GOT3 (cell line): ENCODE results near the gene MYO1E.
"Not testable (repeated sequence)": the region's sequence is repeated elsewhere in the genome, so short reads cannot be mapped to it uniquely, and the experiment has no call there.

Experiments used
- DNase-seq: peaks from one replicate; lab custom pipeline; 2025; ENCODE audit warnings: mixed read lengths; lab: John Stamatoyannopoulos, UW

Gene MYO1E

GRCh38 chr15:59350421-59350732 is 22.3 kb downstream of the MYO1E start:
- no peak for DNase-seq

GRCh38 chr15:59349680-59350420 is 22.8 kb downstream of the MYO1E start:
- no peak for DNase-seq

DNA sequence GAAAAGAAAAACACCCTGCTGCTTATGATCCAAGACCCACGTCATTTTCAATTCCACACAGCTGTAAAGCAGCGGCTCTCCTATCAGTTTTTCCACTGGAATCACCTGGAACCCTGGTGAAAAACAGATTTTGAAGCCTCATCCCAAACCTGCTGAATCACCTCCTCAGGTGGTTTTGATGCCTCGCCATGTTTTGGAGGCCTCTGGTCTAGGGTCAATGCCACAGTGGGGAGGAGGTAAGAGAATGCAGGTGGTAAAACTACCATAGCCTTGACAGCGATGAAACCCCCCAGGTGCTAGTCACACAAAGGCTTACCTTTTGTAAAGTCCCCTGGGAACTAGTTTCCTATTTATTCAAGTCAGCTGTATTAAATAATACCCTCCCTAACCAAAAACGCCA is 24.8 kb downstream of the MYO1E start:
- no peak for DNase-seq

- DNase-seq, result no peak
Observed at GRCh38 chr15:59346951-59347350, 25.7 kb downstream of the MYO1E start.

- DNase-seq, result no peak
Observed at GRCh38 chr15:59345326-59345725, 27.3 kb downstream of the MYO1E start.

GRCh38 chr15:59344311-59344710 is 28.4 kb downstream of the MYO1E start:
- no peak for DNase-seq

DNA sequence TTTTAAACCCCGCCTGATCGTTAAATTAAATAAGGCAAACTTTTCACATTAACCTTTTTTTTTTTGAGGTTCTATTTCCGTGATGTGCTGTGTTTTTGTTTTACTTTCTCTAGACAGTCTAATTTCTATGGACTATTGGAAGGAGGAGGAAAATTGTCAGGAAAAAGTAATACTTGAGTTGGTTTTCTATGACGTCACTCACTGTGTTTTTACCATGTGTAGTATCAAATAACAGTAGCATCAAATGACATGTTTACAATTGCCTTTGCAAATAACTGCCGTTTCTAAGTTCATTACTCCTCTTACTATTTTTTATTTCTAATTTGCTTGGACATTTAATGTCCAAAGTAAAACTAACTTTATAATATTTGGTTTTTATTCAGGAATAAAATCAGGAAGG is 32.3 kb downstream of the MYO1E start:
- DNase-seq, result no peak

- no peak for DNase-seq
Observed at GRCh38 chr15:59339252-59339672, 33.4 kb downstream of the MYO1E start.

GRCh38 chr15:59338414-59338813 is 34.3 kb downstream of the MYO1E start:
- no peak for DNase-seq

DNA sequence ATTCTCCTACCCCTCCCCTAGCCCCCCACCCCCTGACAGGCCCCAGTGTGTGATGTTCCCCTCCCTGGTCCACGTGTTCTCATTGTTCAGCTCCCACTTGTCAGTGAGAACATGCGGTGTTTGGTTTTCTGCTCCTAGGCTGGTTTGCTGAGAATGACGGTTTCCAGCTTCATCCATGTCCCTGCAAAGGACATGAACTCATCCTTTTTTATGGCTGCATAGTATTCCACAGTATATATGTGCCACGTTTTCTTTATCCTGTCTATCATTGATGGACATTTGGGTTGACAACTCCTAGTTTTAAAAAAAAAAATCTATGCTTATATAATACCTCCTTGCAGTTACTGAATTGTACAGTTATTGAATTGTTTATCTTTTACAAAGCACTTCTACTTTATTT is 35.9 kb downstream of the MYO1E start:
- not testable (repeated sequence) for DNase-seq

- DNase-seq, result no peak
Observed at GRCh38 chr15:59335207-59335786, 37.4 kb downstream of the MYO1E start.

DNA sequence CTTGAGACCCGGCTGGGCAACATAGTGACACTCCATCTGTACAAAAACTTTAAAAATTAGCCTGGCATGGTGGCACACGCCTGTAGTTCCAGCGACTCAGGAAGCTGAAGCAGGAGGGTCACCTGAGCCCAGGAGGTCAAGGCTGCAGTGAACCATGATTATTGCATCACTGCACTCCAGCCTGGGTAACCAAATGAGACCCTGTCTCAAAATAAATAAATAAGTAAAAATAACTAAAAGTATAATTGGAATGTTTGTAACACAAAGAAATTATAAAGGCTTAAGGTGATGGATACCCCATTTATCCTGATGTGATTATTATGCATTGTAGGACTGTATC is 38.6 kb downstream of the MYO1E start:
- DNase-seq, result no peak

DNA sequence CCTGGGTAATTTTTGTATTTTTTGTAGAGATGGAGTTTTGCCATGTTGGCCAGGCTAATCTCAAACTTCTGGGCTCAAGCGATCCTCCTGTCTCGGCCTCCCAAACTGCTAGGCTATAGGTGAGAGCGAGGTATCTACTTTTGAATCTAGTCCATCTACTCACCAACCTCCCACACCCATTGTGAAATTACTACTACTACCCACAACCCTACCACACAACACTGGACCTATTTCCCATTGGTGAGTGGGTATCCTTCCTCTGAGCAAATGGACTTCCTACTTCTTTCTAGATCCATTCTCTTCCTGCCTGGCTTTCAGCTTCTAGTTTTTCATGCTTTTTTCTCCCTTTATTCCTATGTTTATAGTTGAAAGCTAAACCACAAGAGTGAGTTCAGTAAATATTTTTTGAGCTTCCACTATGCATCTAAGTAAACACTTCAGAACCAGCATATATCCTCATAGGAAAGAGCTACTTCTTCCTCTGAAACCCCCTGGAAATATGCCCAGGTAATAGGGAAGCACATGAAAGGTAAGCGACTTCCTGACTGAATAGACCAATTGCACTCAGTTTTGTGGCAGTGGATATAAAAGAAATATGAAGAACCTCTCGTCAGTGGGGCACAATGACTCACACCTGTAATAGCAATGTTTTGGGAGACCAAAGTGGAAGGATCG is 39.1 kb downstream of the MYO1E start:
- DNase-seq, result no peak

- DNase-seq, result no peak
Observed at GRCh38 chr15:59332009-59332408, 40.7 kb downstream of the MYO1E start.

DNA sequence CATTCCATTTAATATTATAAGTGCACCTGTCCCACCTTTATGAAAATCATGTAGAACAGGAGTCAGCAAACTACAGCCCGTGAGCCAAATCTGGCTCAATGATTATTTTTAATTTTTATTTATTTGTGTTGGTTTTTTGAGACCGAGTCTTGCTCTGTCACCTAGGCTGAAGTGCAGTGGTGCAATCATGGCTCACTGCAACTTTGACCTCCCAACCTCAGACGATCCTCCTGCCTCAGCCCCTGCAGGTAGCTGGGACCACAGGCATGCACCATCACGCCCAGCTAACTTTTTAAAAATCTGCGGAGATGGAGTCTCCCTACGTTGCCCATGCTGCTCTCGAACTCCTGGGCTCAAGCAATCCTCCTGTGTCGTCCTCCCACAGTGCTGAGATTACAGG is 42.0 kb downstream of the MYO1E start:
- DNase-seq, result no peak

DNA sequence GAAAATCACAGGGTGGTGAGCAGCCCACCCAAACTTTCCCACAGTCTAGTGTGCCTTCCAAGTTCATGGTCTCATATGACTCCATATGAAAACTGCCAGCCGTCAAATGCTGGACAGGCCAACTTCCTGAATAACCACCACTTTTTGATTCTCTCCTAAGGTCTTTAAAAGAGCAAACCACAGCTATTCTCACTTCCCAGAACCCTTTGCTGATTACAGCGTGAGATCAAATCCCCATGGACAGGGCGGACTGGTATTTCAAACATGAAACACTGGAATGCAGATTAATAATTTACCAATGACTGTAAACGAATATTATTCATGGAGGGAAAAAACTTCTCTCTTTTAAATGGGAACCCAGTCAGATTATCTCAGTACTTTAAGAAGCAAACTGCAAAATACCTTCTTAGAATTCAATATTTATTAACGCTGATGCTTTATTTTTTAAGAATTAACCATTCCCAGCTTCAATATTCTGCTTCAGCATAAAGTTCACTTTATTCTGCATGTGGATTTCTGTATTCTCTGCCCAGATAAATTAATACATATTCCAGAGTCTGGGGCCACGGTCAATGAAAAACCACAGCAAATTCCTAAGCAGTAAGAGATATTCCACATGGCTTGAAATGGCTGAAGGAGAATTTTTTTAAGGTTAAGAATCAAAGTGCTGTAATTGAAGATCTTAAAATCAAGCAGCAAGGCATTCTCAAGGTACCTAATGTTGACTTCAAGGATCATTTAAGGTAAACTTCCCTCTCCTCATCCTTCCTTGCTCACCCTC is 42.9 kb downstream of the MYO1E start:
- no peak for DNase-seq

DNA sequence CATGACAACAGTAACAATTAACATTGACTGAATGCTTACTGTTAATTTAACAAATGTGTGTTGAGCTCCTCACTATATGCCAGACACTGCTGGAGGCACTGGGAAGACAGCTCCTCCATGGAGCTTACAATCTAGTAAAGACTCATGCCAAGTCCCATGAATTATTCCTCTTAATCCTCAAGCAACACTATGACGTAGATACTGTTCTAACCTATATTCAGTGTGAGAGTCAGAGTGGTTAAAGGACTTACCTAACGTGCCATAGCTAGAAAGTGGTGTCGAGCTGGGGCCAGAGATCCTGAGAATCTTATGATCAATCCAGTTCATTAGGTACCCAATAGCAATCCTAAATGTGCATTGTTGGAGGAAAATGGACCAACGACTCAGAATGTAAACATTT is 43.6 kb downstream of the MYO1E start:
- DNase-seq, result no peak

DNA sequence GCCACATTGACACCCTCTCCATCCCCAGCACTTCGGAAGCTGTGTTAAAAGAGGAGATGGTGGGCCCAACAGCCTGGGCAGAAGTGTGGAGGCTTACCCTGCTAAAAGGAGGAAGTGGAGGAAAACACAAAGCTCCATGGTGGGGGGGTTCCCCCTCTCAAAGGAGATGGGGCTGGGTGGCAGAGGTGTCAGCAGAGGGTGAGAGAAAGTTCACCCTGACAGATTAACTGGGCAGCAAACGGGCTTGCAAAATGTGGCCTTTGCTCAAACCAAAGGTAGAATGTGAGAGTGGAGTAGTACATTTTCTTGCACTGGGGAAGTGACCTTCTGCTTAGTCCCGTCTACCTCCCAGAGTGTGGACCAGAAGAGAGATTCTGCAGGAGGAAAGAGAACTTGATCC is 44.7 kb downstream of the MYO1E start:
- DNase-seq, result no peak

DNA sequence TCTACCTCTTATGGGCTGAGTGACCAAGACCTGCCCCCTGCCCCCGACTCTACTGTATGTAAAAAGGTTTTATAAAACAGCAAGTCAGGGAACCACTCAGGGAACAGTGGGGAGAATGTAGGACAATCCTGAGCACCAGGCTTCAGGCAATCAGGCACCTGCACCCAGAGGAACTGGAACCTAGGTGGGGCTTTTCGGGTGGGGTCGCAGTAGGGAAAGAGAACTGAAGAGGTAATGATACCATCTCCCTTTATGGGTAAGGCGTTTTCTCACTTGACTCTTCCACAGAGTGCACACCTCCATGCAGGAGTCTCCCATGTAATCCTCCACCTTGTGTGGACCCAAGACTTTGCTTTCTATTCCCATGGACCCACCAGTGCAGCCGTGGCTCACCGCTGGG is 45.8 kb downstream of the MYO1E start:
- no peak for DNase-seq

DNA sequence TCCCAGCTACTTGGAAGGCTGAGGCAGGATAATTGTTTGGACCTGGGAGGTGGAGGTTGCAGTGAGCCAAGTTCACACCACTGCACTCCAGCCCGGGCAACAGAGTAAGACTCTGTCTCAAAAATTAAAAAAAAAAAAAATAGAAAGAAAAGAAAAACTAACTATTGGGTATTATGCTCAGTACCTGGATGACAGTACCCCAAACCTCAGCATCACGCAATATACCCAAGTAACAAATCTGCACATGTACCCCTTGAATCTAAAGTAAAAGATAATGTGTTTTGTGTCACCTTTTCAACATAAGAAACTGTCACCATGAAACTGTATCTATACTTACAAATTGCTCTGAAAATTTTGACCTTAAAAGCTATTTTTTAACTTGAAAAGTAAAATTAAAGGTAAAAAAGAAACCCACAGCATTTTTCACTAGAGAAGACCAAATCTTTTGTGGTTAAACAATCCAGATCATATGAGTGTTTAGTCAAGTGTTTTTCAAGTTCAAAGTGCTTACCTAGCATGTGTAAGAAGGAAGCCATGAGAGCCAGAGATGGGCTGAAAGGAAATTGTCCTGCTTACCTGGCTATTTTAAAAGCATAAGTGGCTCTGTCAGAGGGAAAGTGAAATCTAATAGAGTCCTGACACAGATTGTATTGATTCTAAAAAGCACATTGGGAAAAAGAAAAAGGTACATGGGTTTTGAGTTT is 50.5 kb downstream of the MYO1E start:
- no peak for DNase-seq

- DNase-seq, result no peak
Observed at GRCh38 chr15:59321000-59321689, 51.5 kb downstream of the MYO1E start.

GRCh38 chr15:59317211-59317610 is 55.5 kb downstream of the MYO1E start:
- no peak for DNase-seq
